ENCODE measurements around the gene CTBS. TPM values are rescaled to one million over a fixed set of nuclear protein-coding genes. Genes with fewer than 3 reads are reported as not detected.

CTBS gene
- total RNA-seq, 1 donor from 2014 or later = 6.7 TPM

DNA sequence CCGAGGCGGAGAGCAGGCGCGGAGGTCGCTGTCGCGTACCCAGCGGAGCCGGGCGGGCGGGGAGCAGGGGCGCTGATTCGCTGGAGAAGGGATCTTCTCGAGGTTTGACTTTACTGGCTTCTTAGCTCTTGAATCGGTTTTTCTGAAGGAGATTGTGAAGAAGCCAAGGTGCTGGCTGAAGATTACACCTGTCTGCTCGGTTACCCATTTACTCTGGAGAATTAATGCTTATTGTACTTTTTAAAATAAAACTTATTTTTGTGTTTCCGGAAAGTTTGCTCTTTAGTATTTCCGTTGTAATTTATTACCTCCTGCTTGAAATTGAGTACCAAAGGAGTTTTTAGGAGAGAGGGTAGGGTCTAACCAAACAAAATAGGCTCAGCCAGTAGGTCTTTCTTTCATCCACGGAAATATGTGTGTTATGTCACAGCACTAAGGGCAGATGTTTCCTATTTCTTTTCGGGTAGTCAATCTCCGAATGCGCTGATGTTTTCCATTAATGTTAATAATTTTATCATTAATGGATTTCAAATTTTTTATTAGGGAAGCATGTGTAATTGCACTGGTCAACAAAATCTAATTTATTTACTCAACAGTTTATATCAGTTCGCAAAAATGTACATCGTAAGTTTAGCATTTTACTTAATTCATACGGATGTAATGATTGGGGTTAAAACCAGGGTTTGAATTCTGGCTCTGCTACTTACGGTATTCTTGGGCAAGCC lies 67.3 kb downstream of the CTBS start:
- DNase-seq (ENCODE audit: low read depth) = no peak
- H3K4me3 ChIP-seq (ENCODE audit: low read depth, low read length) = peak overlapping the region; percentile 69
- TF ChIP-seq, protein P1, sequence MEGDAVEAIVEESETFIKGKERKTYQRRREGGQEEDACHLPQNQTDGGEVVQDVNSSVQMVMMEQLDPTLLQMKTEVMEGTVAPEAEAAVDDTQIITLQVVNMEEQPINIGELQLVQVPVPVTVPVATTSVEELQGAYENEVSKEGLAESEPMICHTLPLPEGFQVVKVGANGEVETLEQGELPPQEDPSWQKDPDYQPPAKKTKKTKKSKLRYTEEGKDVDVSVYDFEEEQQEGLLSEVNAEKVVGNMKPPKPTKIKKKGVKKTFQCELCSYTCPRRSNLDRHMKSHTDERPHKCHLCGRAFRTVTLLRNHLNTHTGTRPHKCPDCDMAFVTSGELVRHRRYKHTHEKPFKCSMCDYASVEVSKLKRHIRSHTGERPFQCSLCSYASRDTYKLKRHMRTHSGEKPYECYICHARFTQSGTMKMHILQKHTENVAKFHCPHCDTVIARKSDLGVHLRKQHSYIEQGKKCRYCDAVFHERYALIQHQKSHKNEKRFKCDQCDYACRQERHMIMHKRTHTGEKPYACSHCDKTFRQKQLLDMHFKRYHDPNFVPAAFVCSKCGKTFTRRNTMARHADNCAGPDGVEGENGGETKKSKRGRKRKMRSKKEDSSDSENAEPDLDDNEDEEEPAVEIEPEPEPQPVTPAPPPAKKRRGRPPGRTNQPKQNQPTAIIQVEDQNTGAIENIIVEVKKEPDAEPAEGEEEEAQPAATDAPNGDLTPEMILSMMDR (conservative IDR thresholded peaks at IDR 0.05; ENCODE audit: low read depth, low read length) = no peak

DNA sequence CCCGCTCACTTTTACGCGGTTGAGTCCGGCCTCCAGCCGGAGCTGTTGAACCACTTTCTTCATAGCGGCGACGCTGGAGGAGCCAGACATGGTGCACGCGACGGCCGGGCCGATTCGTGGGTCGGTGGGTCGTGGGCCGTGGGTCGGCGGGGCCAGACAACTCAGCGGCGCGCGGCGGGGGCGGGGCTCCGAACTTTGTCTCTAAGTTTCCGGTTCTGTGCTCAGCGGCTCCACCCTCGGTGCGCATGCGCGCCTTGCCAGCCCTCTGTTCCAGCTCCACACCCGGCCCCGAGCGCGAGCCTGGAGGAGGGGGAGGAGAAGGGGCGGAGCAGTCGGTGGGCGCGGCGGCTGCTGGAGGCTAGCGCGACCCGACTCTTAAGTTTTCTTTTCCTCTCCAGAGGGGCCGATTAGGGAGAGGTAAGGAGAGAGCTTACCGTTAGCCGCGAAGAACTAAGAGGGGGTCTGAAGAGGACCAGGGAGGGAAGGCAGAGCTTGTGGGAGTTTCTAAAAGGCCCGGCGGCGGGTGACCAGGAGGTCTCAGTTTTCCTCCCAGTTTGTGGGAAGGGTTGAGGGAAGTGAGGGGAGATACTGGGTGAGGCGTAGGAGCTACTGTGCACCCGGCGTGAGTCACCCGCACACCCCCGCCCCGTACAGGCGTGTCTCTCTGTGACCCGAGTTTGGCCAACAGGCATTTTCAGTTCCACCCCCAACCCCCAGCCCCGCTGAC lies 68.1 kb downstream of the CTBS start, which contains the start of the genes GNG5 and SPATA1:
Gene GNG5, minus strand, starts transcription at position 580 of the 727 bp plus-strand sequence. Its CDS starts 490 bp downstream, at position 90.
Gene SPATA1, plus strand, starts transcription at position 385 of the 727 bp plus-strand sequence. CDS start 9,974 bp downstream, outside the sequence.
- peak within 1 kb of the TSS; percentile 69 for H3K4me3 ChIP-seq (ENCODE audit: low read depth, low read length)
- TF ChIP-seq, protein P1 (conservative IDR thresholded peaks at IDR 0.05; ENCODE audit: low read depth, low read length) = no peak
- peak; percentile 62 for DNase-seq (ENCODE audit: low read depth)

DNA sequence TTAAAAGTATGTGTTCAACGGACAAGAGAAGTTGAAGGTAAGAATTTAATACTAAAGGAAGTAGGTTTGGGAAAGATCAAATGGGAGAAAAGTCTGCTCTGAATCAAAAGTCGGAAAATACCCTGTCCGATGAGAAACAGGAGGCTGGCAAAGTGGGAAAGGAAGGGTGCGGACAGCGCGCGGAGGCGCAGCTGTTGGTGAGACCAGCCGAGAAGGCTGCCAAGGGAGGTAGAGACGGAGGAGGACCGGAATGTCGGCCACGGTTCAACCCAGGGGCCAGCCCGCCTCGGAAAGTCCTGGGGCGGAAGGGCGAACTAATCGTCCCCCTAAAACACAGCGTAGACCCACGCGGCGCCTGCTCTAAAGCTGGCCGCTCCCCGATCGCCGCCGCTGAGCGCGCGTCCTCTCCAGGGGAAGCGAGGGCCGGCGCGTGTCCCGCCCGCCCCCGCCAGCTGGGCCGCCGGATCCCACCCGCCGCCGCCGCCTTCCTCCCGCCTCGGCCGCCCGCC lies 68.7 kb downstream of the CTBS start:
- TF ChIP-seq, protein P1 (conservative IDR thresholded peaks at IDR 0.05; ENCODE audit: low read depth, low read length) = no peak
- DNase-seq (ENCODE audit: low read depth) = no peak
- H3K4me3 ChIP-seq (ENCODE audit: low read depth, low read length) = peak overlapping the region; percentile 69

DNA sequence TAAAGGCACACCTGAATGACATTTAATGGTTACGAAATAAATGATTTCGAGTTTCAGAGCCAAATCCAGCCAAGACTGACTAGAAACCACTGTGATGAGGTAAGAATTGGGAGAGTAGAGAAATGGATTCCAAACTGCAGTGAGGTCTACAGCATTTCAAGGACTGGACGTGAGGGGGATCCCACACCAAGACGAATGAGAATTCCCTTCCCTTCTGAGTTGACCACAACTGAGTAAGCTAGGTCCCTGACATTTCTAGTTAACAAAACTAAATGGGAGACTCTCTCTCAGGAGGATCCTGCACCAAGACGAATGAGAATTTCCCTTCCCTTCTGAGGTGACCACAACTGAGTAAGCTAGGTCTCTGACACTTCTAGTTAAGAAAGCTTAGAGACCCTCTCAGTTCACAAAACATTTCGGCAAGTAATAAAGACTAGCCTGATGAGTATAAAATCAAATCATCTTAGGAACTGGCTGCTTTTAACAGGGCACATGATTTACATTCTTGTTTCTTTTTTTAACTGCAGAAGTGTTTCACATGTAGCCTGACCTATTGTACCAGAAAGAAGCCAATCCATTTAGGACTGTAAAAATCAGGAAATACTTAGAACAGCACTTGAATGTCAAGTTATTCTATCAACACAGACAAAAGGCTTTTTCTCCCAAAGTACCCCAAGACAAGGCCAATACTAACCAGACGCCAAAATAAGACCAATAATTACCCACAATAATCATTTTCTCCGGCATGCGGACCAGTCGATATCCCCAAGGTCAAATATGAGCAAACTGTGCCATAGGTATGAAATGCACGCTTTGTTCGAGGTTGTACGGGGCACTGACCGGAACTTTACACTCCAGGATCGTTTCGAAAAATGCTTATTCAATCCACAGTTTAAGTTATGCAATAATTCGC lies 69.4 kb downstream of the CTBS start:
- TF ChIP-seq, protein P1 (conservative IDR thresholded peaks at IDR 0.05; ENCODE audit: low read depth, low read length) = peak; percentile 9
- DNase-seq (ENCODE audit: low read depth) = no peak

DNA sequence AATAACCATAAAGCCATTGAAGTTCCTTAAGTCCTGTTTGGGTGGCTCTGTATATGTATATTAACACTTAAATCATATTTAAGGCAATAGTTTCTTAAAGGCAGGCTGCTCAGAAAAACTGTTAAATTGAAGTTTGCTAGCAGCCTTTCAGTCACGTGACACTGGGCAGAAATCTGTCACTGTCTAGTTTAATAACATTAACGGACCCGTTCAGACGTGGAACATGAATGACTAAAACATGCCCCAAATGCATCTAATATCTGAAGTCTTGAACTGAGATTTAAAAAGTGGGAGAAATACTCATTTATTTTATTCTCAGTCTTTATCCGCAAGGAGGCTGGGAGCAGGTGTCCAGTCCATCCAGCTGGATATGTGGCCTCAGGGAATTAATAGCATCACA lies 71.3 kb downstream of the CTBS start:
- DNase-seq (ENCODE audit: low read depth) = no peak
- TF ChIP-seq, protein P1 (conservative IDR thresholded peaks at IDR 0.05; ENCODE audit: low read depth, low read length) = no peak
- H3K4me3 ChIP-seq (ENCODE audit: low read depth, low read length) = no peak overlapping the region

More for the DNA sequence above, 69.4 kb downstream of the CTBS start:
- H3K4me3 ChIP-seq (ENCODE audit: low read depth, low read length) = peak overlapping the region; percentile 69

Other genes starting within 250 kb of the CTBS start
- not detected in 2 replicates for gene DNASE2B, start 176.0 kb downstream of the CTBS start, total RNA-seq
- gene RPF1, start 95.2 kb downstream of the CTBS start, total RNA-seq = 60.0 and 63.6 TPM in 2 replicates
- 0.23 TPM in 1 of 2 replicates, not detected in the other for gene SPATA1, start 68.1 kb downstream of the CTBS start, total RNA-seq
- gene GNG5, start 67.9 kb downstream of the CTBS start, total RNA-seq = 109 and 112 TPM in 2 replicates
- 12.5 and 13.2 TPM in 2 replicates for gene SSX2IP, start 116.0 kb upstream of the CTBS start, total RNA-seq